ENCODE data around the gene FOXO6.

Gene FOXO6

DNA sequence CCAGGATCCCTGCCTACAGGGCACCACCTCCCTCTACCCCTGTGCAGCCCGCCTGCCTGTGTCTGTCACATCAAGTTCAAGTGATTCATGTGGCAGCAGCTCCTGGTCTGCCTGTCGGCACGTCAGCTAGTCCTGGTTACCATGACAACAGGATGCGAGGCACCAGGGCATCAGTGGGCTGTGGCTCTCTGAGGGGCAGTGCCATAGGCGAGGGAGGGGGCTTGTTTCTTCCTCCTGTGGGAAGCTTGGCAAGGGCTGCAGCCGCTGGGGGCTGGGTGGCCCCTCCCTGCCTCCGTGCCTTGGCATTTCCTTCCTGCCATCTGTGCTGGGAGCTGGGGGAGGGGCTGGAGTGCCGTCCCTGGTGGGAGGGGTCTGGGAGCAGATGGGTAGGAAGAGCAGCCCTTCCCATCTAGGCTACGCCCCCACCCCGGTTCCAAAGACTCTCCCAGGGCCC, 43.1 kb downstream of the FOXO6 start:
- DNase-seq (ENCODE audit: low read depth), result no peak

DNA sequence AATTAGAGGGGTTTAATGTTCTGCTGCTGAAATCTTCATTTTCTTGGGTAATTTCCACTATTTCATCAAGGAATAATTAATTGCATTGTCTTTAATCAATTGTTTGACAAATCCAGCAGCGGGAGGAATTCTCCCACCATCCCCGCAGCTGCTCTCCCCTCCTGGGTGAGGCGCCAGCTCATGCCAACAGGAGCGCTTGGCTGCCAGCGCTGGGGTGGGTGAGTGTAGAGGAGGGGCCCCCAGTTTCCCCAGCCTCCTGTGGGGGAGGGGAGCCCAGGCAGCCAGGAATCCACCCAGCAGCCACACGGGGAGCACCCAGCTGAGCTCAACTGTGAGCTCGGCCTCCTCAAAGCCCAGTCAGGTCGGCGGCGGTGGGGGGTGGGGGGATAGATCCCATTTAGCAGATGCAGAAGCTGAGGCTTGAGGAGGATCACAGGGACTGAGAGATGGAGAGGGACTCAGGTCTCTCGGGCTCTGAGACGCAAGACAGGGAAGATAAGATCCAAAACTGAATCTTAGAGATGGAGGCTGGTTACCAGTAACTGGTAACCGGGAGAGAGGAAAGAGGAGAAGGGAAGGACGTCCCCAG, 46.5 kb downstream of the FOXO6 start:
- no peak for DNase-seq (ENCODE audit: low read depth)

DNA sequence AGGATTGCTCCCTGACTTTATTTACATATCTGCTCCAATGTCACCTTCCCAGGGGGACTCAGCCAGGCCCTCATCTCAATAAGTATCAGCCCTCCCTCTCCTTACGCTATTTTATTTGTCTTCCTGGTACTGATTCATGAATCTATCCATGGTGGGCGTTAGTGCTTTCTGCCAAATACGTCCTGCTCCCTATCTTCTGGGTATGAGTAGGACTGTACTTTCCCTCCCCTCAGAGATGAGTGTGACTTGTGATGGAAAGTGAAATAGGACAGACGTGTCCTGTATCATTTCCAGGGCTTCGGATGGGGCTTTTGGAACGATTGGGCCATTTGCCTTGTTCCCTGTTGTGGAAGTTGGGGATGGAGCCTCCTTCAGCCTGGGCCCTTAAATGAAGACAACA, 47.5 kb downstream of the FOXO6 start:
- no peak for DNase-seq (ENCODE audit: low read depth)

DNA sequence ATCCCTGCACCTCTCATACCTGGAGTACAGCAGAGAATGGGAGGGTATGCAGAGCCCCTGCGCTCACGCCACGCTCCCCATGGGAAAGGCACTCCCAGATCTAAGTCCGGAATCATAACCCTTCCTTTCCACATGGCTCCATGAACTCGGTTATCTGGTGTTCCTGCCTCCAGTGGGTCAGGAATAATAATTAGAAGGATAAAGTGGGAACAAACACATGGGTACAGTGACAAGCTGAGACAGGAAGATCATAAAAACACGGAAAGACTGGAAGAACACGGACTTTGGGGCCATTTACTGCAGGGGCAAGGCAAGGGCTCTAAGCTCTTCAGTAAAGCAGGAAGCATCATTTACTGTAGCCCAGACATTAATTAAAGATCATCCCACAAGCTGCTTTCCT, 48.6 kb downstream of the FOXO6 start:
- DNase-seq (ENCODE audit: low read depth), result no peak

DNA sequence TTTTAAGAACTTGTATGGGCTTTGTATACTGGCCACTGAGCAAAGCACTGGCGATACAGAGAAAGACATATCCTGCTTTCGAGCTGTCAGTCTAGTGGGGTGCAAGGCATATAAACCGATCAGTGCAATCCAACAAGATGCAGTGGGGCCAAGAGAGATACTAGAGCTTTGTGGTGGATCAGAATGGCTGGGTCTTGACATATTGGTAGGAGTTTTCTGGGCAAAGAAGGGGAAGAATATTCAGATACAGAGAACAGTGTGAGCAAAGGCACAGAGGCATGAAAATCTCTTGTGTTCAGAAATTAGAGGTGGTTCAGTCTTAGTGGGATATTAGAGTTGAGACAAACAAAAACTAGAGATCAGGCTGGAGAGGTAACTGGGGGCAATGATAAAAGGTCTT, 49.2 kb downstream of the FOXO6 start:
- no peak for DNase-seq (ENCODE audit: low read depth)

DNA sequence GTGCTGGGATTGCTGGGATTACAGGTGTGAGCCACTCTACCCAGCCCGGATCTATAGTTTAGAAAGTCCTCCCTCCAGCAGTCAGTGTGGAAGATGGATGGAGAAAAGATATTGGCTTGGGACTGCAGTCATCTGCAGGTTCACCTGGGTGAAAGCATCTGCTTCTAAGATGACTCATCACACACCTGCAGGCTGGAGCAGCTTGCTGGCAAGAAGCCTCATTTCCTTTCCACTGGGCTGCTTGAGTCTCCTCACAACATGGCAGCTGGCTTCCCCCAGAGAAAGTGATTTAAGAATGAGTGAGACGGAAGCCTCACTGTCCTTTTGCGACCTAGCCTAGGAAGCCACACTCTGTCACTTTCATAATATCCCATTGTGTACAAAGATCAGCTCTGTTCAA, 50.0 kb downstream of the FOXO6 start:
- DNase-seq (ENCODE audit: low read depth), result no peak

DNA sequence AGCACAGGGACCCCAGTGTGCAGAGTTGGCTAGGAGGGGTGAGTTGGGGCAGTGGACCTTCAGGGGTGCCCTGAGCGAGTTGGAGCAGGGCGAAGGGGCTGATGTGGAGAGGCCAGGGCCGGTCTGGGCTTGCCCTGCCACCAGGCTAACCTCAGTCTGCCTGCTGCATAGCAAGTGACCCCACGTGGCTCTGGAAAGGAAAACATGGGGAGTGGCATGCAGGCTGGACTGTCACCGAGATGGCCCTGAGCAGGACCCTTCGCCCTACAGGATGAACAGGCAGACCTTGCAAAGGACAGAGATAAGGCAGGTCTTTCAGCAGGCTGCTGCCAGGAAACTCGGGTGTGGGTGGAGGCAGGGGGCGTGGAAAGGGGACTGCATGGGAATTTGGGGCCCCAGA, 51.5 kb downstream of the FOXO6 start:
- no peak for DNase-seq (ENCODE audit: low read depth)

DNA sequence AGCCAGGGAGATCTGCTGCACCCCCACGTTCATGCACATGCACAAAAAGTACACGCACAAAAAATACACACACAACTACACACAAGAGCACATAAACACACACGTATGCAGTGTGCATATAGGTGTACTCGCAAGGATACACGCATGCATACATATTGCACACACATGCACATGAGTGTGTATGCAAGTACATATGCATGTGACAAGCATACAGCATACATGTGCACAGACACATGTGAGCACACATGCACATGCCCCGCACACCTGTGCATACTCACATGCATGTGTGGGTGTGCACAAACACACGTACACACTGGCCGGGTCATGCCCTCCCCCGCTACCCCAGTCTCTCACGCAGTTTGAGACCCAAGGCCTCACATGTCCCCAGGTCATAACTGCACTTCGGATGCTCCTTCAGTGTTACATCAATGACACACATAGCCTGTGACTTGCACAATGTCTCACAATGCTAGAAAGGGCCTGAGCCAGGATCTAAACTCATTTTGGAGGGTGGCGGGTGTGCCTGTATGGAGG, 52.6 kb downstream of the FOXO6 start:
- no peak for DNase-seq (ENCODE audit: low read depth)

DNA sequence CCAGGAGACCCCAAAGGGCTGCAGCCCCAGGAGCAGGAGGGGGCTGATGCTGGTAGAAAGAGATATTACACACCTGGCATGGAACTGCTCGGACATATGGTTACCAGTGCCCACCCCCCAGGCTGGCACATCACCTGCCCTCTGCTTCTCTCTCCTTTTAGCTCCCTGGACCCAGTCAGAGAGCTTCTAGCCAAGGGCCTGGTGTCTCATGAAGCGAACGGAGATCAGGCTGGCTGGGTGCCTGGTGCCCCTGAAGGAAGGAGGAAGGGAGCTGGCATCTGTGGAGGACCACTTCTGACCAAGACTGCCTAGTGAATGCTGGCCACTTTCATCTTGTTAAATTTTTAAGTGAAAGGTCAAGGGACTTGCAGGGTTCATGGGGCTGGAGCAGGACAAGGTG, 53.1 kb downstream of the FOXO6 start:
- no peak for DNase-seq (ENCODE audit: low read depth)

DNA sequence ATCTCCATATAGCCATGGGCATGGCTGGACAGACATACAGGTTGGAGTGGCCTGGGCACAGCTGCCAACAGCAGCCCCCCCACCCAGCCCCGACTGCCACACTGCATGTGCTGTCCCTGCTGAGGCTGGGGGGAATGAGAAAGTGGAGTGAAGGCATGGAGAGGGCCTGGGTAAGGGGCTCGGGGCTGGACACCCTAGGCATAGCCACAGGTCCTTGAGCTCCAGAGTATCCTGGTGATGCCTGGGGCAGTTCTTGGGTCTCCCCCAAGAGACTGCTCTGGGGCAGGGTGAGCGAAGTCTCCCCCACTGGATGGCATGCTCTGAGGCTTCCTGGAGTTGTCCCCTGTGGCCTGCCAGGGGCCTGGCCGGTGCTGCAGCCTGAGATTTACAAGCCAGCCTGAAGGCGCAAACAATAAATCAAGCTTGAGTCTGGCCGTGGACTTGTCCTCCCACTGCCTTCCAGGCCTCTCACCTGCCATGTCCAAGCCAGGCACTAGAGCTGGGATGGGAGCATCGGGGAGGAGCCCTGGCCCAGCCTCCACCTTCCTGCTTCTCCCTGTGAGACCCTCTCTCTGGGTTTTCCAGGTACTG, 53.6 kb downstream of the FOXO6 start:
- DNase-seq (ENCODE audit: low read depth), result no peak

DNA sequence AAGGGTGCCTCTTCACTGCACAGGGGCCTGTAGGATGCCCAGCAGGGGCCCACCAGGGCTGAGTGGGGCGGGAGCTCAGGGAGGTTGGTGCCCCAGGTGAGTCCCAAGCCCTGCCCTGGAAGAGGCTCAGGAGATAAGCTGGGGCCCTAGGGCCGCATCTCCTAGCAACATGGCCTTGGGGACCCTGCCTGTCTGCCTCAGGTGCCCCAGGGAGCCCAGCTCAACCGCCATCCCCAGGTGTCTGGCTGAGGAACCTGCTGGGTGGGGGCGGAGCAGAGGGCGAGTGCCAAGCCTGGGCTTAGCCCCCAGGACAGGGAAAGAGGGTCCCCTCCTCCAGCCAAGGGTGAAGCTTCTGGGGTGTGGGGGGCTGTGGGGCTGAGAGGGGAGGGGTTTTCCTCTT, 54.8 kb downstream of the FOXO6 start:
- no peak for DNase-seq (ENCODE audit: low read depth)

DNA sequence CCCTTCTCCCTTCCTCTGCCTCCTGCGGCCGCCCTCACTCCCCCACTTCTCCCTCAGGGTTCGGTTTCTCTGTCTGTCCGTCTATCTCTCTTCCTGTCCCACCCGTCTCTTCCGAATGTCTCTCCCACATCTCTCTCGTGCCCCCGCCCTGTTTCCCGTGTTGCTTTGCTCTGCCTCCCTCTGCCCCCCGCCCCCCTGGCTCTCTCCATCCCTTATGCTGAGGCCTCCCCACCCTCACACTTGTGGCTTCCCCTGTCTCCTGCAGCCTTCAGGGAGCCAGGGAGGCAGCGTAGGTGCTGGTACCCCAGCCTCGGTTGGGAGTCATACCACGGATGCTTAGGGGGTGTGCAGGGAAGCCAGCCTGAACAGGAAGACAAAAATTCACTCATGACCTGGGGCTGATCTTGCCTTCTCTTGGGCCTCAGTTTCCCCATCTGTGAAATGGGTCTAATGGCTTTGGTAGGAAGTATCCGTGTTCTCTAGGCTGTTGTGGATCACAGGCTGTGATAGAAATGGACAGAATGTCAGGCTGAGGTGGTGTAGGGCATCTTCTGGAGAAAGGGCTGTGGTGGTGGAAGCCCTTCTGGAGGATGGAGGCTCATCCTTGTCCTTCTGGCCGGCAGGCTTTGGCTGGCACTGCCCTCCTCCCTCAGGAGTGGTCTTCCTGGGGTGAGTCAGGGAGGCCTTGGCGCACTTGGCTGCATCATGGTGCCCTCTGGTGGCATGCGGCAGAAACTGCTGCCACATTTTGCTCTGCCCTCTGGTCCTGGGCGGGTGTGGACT, 55.5 kb downstream of the FOXO6 start:
- DNase-seq (ENCODE audit: low read depth), result peak; percentile 46

DNA sequence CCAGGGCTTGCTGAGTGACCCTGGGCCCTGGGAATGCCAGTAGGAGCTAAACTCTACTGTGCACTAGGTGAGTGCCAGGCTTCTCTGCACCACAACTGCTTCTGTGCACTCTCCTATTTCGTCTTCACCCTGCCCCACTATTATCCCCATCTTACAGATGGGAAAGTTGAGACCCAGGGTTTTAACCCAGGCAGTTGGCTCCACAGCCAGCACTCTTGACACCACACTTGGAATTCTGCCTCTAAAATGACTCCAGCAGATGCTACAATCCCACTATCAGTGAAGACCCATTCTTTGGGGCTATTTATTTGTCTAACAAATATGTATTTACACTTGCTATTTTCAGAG, 56.1 kb downstream of the FOXO6 start:
- no peak for DNase-seq (ENCODE audit: low read depth)

DNA sequence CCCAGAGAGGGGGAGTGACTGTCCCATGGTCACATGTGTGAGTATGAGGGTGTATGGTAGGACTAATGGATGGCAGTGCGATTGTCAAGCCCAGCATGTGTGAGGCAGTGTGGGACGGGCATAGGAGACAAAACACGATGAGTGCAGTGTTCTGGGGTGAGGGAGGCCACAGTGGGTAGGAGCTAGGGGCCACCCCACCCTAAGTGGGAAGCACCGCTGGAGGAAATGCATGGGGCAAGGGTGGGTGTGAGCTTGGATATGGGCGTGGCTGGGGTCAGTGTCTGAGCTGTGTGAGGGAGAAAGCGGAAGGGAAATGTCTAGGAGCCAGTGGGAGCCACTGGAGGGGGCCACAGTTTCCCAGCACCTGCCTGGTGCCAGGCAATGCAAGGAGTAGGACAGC, 56.5 kb downstream of the FOXO6 start:
- DNase-seq (ENCODE audit: low read depth), result no peak

DNA sequence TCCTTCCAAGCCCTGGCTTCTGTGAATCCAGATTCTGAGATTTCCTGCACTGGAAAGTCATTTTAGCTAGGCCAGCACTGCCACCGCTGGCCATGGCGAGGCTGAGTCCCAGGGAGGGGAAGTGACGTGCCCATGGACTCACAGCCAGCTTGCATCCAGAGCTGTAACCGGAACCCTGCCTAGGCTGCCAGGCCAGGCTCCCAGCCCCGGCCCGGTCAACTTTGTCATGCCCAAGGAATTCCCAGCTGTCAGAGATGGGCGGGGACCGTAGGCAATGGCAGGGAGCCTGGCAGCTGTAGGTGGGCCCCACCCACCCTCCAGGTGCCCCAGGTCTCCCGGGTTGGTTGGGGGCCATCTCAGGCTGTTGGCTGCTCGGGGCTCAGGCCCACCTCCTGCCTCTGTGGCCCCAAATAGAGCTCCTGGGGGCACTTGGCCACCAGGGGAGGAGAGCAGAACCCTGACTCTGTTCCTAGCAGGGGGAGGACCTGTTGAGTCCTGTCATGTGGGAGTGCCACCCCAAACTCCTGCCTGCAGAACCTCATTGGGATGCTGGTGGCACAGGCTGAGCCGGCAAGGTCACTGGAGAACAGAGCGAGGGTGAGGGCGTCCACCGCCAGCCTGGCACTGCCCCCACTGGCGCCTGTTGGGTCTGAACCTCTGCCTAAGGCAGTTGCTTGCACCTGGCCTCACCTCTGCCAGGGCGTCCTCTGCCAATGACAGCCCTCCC, 57.8 kb downstream of the FOXO6 start:
- DNase-seq (ENCODE audit: low read depth), result no peak

DNA sequence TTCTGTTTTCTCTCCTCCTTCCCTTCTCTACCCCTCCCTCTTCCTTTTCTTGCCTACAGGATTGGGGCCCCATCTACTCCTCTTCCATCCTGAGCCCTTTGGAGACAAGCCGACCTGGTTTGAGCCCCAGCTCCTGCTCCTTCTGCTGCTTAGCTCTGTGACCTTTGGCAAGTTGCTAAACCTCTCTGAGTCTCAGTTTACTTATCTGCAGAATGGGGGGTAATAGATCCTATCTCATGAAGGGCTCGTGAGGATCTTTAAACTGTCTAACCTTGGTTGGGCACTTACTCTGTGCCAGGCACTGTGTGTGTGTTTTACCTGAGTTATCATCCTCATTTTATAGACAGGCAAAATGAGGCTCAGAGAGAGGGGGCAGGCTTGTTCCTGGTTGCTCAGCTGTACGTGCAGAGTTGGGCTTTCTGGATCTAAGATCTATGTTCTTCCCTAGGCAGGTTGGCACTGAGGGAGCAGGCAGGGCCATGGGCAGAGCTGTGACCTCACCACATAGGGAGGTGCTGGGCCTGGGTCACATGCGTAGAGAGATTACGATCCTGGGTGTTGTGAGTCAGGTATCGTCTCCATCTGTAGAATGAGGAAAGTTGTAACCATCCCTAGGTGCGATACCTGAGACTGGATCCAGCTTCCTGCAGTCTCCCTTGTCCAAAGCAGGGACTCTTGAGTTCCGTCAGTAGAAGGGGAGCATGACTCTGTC, 58.5 kb downstream of the FOXO6 start:
- DNase-seq (ENCODE audit: low read depth), result no peak

DNA sequence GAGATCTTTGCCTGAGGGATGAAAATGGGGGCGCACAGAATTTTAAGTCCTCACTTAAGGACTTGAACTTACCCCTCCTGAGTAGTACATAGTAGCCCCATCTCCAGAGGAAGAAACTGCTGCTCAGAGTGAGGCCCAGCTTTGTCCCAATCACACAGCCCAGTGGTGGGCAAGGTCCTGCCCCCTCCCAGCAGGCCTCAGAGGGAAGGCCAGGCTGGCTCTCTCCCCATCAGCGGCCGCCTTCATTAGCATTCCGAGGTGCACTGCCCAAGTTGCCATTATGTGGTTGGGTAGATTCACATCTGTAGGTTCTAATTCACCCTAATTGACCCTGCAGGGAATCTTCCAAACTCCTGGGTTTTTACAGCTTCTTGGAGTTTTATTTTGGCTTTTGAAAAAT, 59.1 kb downstream of the FOXO6 start:
- no peak for DNase-seq (ENCODE audit: low read depth)

DNA sequence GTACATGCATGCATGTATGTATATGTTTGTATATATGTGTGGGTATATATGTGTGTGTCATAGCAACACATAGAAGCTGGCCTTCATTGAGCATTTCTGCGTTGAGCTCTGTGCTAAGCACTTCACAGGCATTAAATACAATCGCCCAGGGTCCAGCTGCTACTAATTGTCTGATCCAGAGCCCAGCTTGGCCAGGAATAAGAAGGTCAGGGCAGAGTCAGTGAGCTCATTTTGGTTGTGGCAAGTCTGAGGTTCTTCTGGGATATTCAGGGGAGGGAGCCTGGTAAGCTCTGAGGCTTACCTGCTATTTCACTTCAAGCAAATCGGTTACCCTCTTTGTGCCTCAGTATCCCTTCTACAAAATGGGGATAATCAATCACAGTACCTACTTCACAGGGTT, 59.6 kb downstream of the FOXO6 start:
- DNase-seq (ENCODE audit: low read depth), result no peak

DNA sequence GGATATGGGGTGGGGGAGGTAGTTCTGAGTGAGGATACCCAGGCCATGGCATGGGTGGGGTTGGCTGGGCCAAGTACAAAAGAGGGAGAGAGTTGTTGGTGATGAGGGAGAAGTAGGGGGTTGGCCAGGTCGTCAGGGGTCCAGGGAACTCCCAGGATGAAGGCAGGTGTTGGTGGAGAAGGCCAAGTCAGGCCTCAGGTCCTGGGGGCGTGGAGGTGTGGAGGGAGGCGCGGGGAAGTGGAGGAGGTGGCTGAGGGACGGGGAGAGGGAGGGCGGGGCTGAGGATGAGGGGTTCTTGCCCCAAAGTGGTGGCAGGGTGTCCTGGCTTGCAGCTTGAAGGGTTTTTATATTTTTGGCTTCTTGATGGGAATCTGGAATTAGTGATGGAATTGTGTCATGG, 61.1 kb downstream of the FOXO6 start:
- DNase-seq (ENCODE audit: low read depth), result no peak

DNA sequence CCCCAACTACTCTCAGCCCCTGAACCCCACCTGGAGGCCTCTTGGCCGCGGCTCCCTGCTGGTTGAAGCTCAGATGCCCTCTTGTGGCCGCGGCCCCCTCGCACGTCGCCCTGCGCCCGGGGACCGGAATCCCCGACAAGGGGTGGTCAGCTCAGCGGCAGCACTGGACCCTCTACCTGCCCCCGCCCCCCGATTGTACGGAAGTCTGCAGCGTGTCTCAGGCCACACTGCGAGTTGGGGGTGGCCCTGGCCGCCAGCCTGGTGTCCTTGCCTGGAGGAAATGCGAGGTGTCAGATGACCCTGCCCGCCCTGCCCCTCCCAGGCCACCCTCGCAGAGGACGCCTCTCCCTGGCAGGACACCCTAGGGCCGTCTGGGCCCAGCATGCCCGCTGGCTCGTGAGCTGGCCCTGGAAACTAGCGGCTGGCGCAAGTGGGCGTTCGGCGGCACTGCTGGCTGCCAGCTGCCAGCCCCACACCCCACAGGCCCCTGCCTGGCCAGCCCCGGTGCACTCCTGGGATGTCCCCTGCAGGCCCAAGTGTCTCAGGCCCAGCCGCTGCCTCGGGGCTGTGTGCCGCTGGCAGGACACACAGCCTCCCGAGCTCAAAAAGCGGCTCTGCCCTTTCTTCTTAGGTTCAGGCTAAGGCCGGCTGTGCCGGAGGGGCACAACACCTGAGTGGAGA, 62.4 kb downstream of the FOXO6 start:
- no peak for DNase-seq (ENCODE audit: low read depth)

DNA sequence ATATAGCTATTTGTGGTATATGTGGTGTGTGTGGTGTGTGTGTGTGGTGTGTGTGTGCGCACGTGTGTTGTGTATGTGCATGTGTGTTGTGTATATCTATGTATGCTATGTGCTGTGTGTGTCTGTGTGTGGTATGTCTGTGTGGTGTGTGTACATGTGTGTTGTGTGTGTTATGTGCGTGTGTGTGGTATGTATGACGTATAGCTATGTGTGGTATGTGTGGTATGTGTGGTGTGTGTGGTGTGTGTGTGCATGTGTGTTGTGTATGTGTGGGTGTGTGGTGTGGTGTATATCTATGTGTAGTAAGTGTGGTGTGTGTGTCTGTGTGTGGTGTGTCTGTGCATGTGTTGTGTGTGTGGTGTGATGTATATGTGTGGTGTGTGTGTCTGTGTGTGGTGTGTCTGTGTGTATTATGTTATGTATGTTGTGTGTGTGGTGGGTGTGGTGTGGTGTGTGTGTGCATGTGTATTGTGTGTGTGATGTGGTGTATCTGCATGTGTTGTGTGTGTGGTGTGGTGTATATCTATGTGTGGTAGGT, 63.4 kb downstream of the FOXO6 start:
- DNase-seq (ENCODE audit: low read depth), result no peak

All from activated T-helper 9 cell treated with anti-CD3 and anti-CD28 coated beads, Interleukin-2, amount 50 U/mL, for 16 hours (primary cell).